ENCODE results near the gene SPIRE1.

- TF ChIP-seq EZH2 (IDR thresholded peaks at IDR 0.05; ENCODE audit: borderline replicate concordance, insufficient read depth, low read length, poor library complexity, severe bottlenecking) (no peak), CTCF (IDR thresholded peaks at IDR 0.05; ENCODE audit: poor library complexity, severe bottlenecking) (peak; percentile 29)
Observed at GRCh38 chr18:12686100-12686499, 28.2 kb upstream of the SPIRE1 start.

All from neural cell (in vitro differentiated cells).